ENCODE data around the gene TMEM94.
A peak's percentile ranks its signal among the peaks of the same experiment; 100 is the strongest.
"Not testable (repeated sequence)": the region's sequence is repeated elsewhere in the genome, so short reads cannot be mapped to it uniquely, and the experiment has no call there.

The TMEM94 gene

GRCh38 chr17:75456417-75457046 lies at the start of gene TMEM94:
Gene TMEM94 (plus strand): TSS chr17:75456635. CDS start chr17:75471906, 15,271 bp downstream.
- DNase-seq: peak; percentile 93

- DNase-seq: no peak
Measured at GRCh38 chr17:75407655-75408352, 48.6 kb upstream of the TMEM94 start.

GRCh38 chr17:75410141-75410540 lies 46.3 kb upstream of the TMEM94 start:
- no peak for DNase-seq

- no peak for DNase-seq
Measured at GRCh38 chr17:75411328-75412067, 44.9 kb upstream of the TMEM94 start.

GRCh38 chr17:75412455-75413317 lies 43.7 kb upstream of the TMEM94 start:
- peak; percentile 70 for DNase-seq

GRCh38 chr17:75414488-75414887 lies 41.9 kb upstream of the TMEM94 start:
- DNase-seq: no peak

GRCh38 chr17:75416006-75416405 lies 40.4 kb upstream of the TMEM94 start:
- DNase-seq: no peak

- no peak for DNase-seq
Measured at GRCh38 chr17:75417054-75417580, 39.3 kb upstream of the TMEM94 start.

GRCh38 chr17:75418531-75418930 lies 37.9 kb upstream of the TMEM94 start:
- no peak for DNase-seq

- peak; percentile 19 for DNase-seq
Measured at GRCh38 chr17:75428543-75429469, 27.6 kb upstream of the TMEM94 start.

GRCh38 chr17:75430159-75430974 lies 26.1 kb upstream of the TMEM94 start:
- no peak for DNase-seq

GRCh38 chr17:75433218-75433783 lies 23.1 kb upstream of the TMEM94 start:
- no peak for DNase-seq

GRCh38 chr17:75434433-75434832 lies 22.0 kb upstream of the TMEM94 start:
- DNase-seq: not testable (repeated sequence)

GRCh38 chr17:75437404-75437803 lies 19.0 kb upstream of the TMEM94 start:
- DNase-seq: not testable (repeated sequence)

GRCh38 chr17:75439287-75439686 lies 17.1 kb upstream of the TMEM94 start:
- no peak for DNase-seq

- DNase-seq: no peak
Measured at GRCh38 chr17:75440738-75441448, 15.5 kb upstream of the TMEM94 start.

GRCh38 chr17:75442168-75443103 lies 14.0 kb upstream of the TMEM94 start:
- DNase-seq: no peak

- DNase-seq: no peak
Measured at GRCh38 chr17:75445296-75445695, 11.1 kb upstream of the TMEM94 start.
